ENCODE results near the gene DNAI2.

DNAI2 gene

GRCh38 chr17:74332763-74333283 is 58.8 kb downstream of the DNAI2 start:
- no peak for TF ChIP-seq CTCF (IDR thresholded peaks at IDR 0.05; ENCODE audit: insufficient read depth, missing control alignments)
- DNase-seq (ENCODE audit: insufficient read length, low spot score) (peak; percentile 89), FAIRE-seq (no peak)

DNA sequence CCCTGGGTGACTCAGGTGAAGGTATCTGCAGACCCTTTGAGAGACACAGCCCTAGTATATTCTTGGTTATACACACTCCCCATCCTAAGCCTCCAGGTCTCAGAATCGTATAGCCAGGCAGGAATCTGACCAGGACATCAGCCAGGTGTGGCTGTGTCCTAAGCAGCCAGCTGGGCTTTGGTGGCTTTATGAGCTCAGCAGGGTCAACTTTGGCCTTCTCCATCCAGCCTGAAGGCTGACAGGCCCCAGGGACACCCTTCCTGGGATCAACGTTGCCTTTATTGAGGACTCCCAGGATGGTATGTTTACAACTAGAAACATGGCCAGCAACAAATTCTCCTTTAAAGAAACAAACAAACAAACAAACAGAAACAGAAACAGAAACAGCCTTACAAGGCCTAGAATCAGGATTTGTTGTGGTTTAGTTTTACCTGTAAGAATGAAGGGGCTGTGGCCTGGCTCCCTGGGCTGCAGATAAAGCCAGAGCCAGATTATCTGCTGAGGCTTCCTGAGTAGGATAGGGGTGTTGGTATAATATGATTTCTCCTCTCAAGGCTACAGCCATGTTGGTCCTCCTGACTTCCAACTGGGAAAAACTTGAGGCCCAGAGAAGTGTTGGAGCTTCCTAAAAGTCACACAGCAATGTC is 60.5 kb downstream of the DNAI2 start:
- TF ChIP-seq CTCF (IDR thresholded peaks at IDR 0.05; ENCODE audit: insufficient read depth, missing control alignments) = no peak
- FAIRE-seq = no peak
- no peak for DNase-seq (ENCODE audit: insufficient read length, low spot score)

- FAIRE-seq (no peak), DNase-seq (ENCODE audit: insufficient read length, low spot score) (no peak)
- no peak for TF ChIP-seq CTCF (IDR thresholded peaks at IDR 0.05; ENCODE audit: insufficient read depth, missing control alignments)
These were observed 61.6 kb downstream of the DNAI2 start for GRCh38 chr17:74335529-74336062.

DNA sequence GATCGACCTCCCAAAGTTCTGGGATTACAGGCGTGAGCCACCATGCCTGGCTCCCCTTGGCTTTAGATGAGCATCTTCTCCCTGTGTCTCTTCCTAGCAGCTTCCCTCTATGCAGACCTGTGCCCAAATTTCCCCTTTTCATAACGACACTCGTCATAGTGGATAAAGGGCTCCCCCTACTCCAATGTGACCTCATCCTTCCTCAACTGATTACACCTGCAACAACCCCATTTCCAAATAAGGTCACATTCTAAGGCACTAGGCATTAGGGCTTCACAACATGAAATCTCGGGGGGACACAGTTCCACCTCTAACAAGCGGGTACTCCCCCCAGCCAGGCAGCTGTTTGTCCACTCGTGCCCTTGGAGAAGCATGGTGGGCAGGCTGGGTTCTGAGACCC is 62.3 kb downstream of the DNAI2 start:
- TF ChIP-seq CTCF (IDR thresholded peaks at IDR 0.05; ENCODE audit: insufficient read depth, missing control alignments) = no peak
- no peak for FAIRE-seq
- DNase-seq (ENCODE audit: insufficient read length, low spot score) = no peak

GRCh38 chr17:74337834-74338500 is 63.9 kb downstream of the DNAI2 start:
- TF ChIP-seq CTCF (IDR thresholded peaks at IDR 0.05; ENCODE audit: insufficient read depth, missing control alignments) = no peak
- no peak for FAIRE-seq

GRCh38 chr17:74339537-74340195 is 65.6 kb downstream of the DNAI2 start:
- no peak for TF ChIP-seq CTCF (IDR thresholded peaks at IDR 0.05; ENCODE audit: insufficient read depth, missing control alignments)
- FAIRE-seq (no peak), DNase-seq (ENCODE audit: insufficient read length, low spot score) (no peak)

More at GRCh38 chr17:74337834-74338500, 63.9 kb downstream of the DNAI2 start:
- DNase-seq (ENCODE audit: insufficient read length, low spot score) = peak; percentile 80
